ENCODE measurements around the gene EXOSC7.

EXOSC7 gene

DNA sequence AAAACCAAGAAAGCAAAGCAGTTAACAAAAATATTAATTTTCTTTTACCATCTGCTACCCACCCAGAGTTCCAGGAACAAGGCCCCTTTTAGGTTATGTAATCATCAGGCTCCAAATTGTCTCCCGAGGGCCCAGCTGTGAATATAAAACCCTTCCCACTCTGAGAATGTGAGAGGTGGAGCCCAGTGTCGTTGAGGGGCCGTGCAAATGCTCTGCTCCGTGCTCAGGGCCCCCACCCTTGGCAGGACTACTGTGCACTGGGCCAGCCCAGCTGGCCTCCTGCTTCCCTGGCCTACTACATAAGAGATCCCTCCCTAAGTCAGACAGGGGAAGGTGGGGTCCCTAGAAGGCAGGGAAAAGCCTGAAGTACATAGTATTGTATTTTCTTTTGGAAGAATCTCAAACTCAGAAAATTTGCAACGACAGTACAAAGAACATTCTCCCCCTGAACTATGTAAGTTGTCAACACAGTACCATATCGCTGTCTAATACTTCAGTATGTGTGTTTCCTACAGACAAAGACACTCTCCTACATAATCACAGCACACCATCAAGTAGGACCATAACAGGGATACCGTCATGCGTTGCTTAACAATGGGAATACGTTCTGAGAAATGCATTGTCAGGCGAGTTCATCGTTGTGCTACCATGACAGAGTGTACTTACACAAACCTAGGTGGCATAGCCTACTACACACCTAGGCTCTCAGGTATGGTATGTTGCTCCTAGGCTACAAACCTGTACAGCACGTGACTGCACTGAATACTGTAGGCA lies 45.7 kb downstream of the EXOSC7 start:
- DNase-seq (ENCODE audit: low spot score) (no peak), FAIRE-seq (no peak)

GRCh38 chr3:45023675-45024074 lies 47.6 kb downstream of the EXOSC7 start:
- no peak for FAIRE-seq
- no peak for DNase-seq (ENCODE audit: low spot score)

DNA sequence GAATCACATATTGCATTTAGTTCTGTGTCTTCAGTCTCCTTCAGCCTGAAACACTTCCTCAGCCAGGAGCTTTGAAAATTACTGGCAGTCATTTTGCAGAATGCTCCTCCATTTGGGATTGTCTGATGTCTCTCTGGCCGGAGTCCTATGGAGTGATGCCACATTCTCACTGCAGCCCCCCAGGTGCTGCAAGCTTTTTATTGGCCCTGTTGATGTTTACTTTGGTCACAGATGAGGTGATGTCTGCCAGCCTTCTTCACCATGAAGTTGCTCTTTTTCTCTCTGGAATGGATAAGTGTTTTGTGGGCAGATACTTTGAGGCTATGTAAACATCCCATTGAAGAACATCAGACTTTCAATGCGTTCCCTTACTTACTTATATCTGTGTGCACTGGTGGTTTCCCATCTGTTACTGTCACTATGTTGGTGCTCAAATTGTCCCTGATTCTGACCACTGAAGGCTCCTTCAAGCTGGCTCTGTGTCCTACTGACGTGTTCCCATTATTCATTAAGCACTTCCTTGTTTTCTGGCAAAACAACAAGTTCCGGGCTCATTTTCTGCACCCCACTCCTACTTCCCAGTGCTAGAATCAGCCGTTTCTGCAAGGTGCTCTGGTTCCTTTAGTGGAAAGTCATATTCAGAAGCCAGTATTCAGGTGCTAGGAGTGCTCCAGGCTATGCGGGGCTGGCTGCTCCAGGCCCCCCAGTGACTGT lies 48.7 kb downstream of the EXOSC7 start:
- DNase-seq (ENCODE audit: low spot score) = no peak
- no peak for FAIRE-seq

DNA sequence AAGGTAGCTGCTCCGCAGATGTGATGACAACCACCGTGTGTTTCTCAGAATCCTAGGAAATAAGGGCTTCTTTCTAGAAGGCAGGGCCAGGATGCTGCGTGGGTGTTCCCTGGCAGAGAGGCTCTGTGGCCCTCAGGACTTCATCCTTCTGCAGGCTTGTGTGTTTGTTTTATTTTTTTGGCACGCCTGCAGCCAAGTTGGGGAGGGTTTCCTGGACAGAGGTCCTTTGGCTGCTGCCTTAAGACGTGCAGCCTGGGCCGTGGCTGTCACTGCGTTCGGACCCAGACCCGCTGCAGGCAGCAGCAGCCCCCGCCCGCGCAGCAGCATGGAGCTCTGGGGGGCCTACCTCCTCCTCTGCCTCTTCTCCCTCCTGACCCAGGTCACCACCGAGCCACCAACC lies 50.0 kb downstream of the EXOSC7 start, which contains the start of gene CLEC3B:
Gene CLEC3B, plus strand, starts transcription at position 266 of the 400 bp plus-strand sequence. Its CDS starts 60 bp downstream, at position 326.
- DNase-seq (ENCODE audit: low spot score) = no peak
- FAIRE-seq = no peak

DNA sequence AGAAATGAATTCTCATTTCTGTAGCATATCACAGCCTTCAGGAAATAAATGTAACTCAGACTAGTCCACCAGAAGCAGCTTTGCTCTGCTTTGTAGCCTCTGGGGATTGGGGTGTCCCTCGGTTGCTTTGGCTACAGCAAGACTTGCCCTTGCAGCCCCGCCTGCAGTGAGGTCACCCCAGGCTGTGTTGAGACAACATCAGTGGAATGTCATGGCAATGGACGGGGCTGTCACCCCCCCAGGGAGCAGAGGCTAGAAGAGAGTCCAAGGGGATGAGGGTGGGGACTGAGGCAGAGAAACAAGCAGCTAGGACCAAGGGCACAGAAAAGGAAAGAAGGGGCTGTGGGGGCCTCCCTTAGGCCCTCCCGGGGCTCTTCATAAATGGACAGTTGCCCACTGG lies 50.9 kb downstream of the EXOSC7 start:
- DNase-seq (ENCODE audit: low spot score) = no peak
- no peak for FAIRE-seq

DNA sequence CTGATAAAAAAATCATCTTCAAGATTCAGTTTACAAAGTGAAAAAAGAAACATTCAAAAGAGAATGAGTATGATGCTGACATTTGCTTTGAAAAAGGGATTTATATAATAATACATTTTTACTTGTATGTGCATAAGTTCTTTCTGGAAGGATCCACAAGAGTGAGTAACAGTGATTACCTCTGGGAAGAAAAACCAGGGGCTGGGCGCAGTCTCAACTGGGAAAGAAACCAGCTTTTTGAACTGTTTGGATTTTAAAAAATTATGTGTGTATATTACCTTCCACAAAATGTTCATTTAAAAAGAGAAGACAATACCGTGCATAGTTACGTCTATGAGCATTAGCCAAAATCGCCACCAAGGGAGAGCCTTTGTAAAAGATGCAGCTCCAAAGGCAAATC lies 51.4 kb downstream of the EXOSC7 start:
- no peak for DNase-seq (ENCODE audit: low spot score)
- no peak for FAIRE-seq

DNA sequence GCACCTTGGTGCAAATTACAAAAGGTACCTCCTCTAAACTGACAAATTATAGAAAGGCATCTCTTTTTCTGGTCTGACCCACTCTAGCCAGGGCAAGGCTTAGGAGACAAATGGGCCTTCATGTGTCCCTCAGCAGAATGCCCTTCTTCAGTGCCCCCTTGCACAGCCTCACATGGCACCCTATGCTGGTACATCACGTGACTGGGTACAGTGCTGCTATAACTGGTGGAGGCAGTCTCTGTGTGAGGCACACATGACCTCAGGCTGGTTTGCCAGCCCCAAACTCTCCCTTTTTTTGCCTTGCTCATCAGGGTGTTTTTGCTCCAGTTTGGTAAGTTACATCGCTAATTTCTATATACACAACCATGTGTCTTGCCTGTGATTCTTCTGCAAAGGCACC lies 53.2 kb downstream of the EXOSC7 start:
- FAIRE-seq (no peak), DNase-seq (ENCODE audit: low spot score) (no peak)

- DNase-seq (ENCODE audit: low spot score) = no peak
- FAIRE-seq = no peak
Measured at GRCh38 chr3:45029661-45030060, 53.6 kb downstream of the EXOSC7 start.

DNA sequence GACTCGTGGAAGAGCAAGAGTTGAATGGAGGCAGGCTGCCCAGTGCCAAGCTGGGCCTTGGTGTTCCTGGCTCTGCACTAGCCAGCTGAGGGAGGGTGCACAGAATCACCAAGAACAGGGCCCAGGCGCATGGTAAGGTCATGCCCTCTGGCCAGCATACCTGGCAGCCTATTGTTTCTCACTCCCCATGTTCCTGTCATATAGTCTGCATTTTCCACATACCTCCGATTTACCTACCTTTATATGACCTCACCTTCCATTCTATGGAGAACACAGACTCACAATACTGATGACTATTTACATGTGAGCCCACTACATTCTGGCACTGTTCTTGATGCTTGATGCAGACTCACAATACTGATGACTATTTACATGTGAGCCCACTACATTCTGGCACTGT lies 55.5 kb downstream of the EXOSC7 start:
- no peak for FAIRE-seq
- DNase-seq (ENCODE audit: low spot score) = no peak

DNA sequence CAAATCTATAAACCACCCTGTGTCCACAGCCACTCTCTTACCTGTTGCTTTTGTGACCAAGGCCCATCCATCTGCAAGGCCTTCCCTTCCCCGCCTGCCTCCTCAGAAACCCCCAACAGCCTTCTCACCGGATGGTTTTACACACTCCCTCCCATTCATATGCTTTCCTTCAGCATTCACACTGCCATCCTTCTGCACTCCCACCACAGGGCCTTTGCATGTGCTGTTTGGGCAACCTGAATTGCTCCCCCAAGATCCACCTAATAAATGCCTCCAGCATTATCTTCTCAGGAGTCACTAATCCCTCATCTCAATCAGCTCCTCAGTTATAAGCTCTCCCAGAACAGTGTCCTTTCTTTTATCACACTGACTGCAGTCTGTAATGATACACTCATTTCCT lies 56.1 kb downstream of the EXOSC7 start:
- no peak for FAIRE-seq
- no peak for DNase-seq (ENCODE audit: low spot score)

DNA sequence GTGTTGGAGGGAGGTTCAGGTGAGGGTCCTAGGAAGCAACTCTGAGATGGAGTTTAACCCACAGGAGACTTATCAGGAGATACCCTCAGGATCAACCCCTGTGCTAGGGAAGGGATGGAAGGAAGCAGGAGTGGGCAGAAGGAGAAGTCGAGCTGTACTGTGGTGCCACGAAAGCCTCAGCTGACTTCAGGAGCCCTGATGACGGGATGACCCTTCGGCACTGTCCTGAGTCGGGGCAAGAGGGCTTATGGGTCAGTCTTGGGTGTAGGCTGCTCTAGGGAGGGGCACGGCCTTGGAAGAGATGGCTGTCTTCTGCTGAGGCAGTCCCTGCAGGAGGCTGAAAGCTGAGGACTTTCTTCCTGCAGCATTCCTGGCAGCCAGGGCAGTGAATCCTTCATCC lies 57.7 kb downstream of the EXOSC7 start:
- FAIRE-seq (no peak), DNase-seq (ENCODE audit: low spot score) (no peak)

DNA sequence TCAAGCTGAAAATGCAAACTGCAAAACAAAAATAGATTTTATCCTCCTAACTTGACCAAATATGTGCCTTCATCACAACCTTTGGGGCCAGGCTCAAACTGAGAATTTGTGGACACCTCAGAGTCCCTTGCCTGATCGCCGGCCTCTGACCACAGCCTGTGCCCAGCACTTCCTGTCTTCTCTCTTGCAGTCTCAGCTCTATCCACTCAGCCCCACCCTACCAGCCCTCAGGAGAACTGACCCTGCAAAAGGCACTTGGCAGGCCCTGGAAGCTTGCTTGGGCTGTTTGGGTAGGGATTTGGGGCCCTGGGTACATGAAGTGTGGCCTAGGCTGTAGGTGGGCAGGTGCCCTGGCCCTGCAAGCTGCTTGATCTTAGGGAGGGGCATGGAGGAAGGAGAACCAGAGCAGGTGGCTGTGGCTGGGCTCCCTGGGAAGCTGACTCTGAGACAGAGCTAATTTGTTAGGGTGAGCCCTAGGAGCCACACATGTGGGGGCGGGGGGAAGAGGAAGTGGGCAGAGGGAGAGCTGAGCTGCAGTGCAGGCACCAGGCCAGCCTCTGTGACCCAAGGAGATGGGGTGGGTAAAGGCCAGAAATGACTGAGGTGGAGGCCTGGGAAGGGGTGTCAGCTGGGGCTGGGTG lies 58.7 kb downstream of the EXOSC7 start:
- FAIRE-seq (no peak), DNase-seq (ENCODE audit: low spot score) (no peak)

GRCh38 chr3:45035441-45036301 lies 59.6 kb downstream of the EXOSC7 start:
- no peak for DNase-seq (ENCODE audit: low spot score)
- no peak for FAIRE-seq

- FAIRE-seq (peak; percentile 85), DNase-seq (ENCODE audit: low spot score) (peak; percentile 88)
Measured at GRCh38 chr3:45037720-45038455, 61.8 kb downstream of the EXOSC7 start.

- DNase-seq (ENCODE audit: low spot score) (peak; percentile 24), FAIRE-seq (peak; percentile 8)
Measured at GRCh38 chr3:45041666-45042065, 65.6 kb downstream of the EXOSC7 start.

DNA sequence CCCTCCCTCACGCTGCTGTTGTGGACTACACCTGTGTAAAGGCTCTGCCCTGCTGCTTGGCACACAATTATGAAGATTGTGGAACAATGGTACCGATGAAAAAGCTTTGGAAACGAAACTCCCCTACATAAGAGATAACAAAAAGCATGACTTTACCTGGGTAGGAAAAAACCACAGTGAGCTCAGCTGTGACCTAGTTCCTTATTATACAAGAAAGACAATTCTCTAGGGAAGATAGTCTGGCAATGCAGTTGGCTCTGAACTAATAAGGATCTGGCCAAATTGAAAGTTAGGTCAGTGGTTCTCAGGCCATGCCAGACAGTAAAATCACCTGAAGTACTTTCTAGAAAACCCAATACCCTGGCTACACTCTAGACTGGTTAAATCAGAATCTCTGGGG lies 66.1 kb downstream of the EXOSC7 start:
- no peak for DNase-seq (ENCODE audit: low spot score)

DNA sequence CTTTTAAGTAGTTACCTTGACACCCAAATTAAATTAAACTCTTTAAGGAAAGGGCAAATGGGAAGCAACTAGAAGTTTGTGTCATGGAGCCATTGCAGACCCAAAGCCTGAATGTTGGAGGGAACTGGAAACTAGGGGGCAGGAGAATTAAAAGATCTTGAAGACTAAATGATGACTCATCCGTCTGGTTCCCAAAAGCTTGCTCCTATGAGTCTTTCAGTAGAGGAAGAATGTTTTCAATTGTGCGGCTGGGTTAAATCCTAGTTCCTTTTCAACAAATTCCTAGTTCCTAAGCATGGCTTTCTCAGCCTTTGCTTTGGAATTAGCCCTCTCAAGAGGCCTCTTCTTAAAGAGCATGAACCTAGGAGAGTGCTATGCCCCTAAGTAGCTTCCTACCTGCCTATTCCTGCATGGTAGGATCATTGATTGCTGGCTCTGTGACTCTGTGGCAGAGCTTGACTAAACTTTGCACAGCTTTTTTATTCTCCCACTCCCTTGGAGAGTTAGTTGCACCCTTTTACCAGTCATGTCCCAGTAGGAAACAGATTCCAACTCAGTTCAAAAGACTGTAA lies 67.8 kb downstream of the EXOSC7 start:
- DNase-seq (ENCODE audit: low spot score) (peak; percentile 46), FAIRE-seq (no peak)

More for the DNA sequence above, 66.1 kb downstream of the EXOSC7 start:
- no peak for FAIRE-seq

DNA sequence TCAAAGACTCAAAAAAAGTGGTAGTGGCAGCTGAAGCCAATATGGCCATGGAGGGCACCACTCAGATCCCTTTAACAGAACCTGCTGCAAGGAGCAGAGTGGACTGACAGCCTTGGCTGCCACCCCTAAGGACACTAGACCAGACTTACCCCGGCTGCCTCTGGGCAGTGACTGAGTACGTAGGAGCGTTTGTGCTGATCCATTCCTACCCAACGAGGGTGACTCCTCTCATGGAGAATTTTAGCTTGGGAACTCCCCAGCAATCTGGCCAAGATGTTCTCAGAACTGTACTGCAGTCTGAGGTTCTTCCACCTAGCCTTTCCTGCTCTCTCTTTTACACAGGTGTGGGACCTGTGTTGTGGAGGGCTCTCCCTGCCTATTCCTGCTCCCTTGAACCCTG lies 72.2 kb downstream of the EXOSC7 start:
- FAIRE-seq (no peak), DNase-seq (ENCODE audit: low spot score) (no peak)

DNA sequence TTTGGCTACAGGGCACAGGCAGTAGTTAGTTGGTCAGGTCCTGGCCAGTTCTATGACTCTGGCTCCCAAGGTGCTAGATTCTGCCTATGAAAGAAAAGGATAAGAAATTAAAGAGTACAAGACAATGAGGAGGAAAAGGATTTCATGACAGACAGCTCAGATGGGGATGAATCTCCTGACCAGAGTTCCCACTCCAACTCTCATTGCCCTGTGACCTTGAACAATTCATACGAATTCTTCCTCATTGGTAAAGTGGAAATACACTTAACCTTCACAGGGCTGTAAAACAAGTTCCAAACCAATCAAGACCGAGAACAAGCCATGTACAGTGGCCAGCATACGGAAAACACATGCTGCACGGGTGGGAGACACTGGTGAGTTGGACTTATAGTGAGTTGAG lies 73.8 kb downstream of the EXOSC7 start:
- DNase-seq (ENCODE audit: low spot score) (no peak), FAIRE-seq (no peak)

- FAIRE-seq = no peak
- no peak for DNase-seq (ENCODE audit: low spot score)
Measured at GRCh38 chr3:45051685-45052084, 75.6 kb downstream of the EXOSC7 start.

Data from RCC 7860 (cell line).